ENCODE data around the gene VNN1. TPM values are rescaled to one million over a fixed set of nuclear protein-coding genes. Genes with fewer than 3 reads are reported as not detected.

The VNN1 gene
- total and polyA plus RNA-seq, 2 donors (not counting 3 experiments of a cell fraction or from before 2014, with no cell fraction given), result not detected

GRCh38 chr6:132686531-132686930, 27.3 kb downstream of the VNN1 start:
- dilution Hi-C loops (cut with MboI; ENCODE audit: extremely low pct_ligation_motif_present, low sequenced_read_pairs), result no loop called here
- Histone ChIP-seq H3K27me3 (ENCODE audit: control insufficient read depth in 2 of 2, insufficient read depth in 2 of 2, low read length in 2 of 2) (peaks cover 0 to 3% of the 10 kb centered on the region in 2 experiments), H3K27ac (ENCODE audit: insufficient read depth, low read depth, low read length) (no peak overlapping the region), H3K4me1 (ENCODE audit: control insufficient read depth, extremely low read depth, insufficient read depth, low read length) (no peaks in the 10 kb centered on the region), H3K9me1 (replicated peaks; ENCODE audit: control insufficient read depth, extremely low read depth, insufficient read depth, low read length) (no peaks in the 10 kb centered on the region), H3K79me2 (ENCODE audit: control insufficient read depth, insufficient read depth, low read length) (no peaks in the 10 kb centered on the region), H3K9me3 (replicated peaks; ENCODE audit: control insufficient read depth, insufficient read depth, low read length) (no peaks in the 10 kb centered on the region), H3K36me3 (ENCODE audit: control insufficient read depth in 2 of 2, extremely low read depth in 1 of 2, insufficient read depth in 2 of 2, low read length in 2 of 2) (no peaks in the 10 kb centered on the region), H3K4me3 (replicated peaks in 1 of 3; ENCODE audit: insufficient read depth in 1 of 3, low read depth in 1 of 3, low read length in 3 of 3) (no peak overlapping the region), H3K4me2 (ENCODE audit: insufficient read depth, low read length) (no peak overlapping the region), H4K20me1 (replicated peaks; ENCODE audit: control insufficient read depth, extremely low read depth, insufficient read depth, low read length) (no peaks in the 10 kb centered on the region), H2AFZ (ENCODE audit: low read depth, low read length) (no peak overlapping the region), H3K9ac (replicated peaks; ENCODE audit: extremely low read depth, insufficient read depth, low read length) (no peak overlapping the region)
- intact Hi-C loops (cut with micrococcal nuclease), result no loop called here
- DNase-seq (ENCODE audit: low read depth, low spot score), result no peak
- no peak for FAIRE-seq
- no peak for TF ChIP-seq MYC (IDR thresholded peaks at IDR 0.05; ENCODE audit: low read depth, low read length)
- TF ChIP-seq JUN (IDR thresholded peaks at IDR 0.05; ENCODE audit: borderline replicate concordance, insufficient read depth, insufficient read length, low read depth), result no peak
- TF ChIP-seq GATA2 (IDR thresholded peaks at IDR 0.05; ENCODE audit: insufficient read depth, insufficient read length, low read depth, low read length), result no peak
- no peak for TF ChIP-seq FOS (IDR thresholded peaks at IDR 0.05; ENCODE audit: borderline replicate concordance, insufficient read depth, low read length)
- no peak for TF ChIP-seq MAX (IDR thresholded peaks at IDR 0.05; ENCODE audit: insufficient read depth, insufficient read length)
- TF ChIP-seq CTCF (IDR thresholded peaks at IDR 0.05; ENCODE audit: extremely low read depth in 1 of 2, insufficient read depth in 1 of 2, low read depth in 1 of 2, low read length in 2 of 2), result no peak
- no peak for TF ChIP-seq POLR2AphosphoS5 (IDR thresholded peaks at IDR 0.05; ENCODE audit: insufficient read depth, low read depth, low read length)
- no peak for TF ChIP-seq POLR2A (IDR thresholded peaks at IDR 0.05; ENCODE audit: low read depth, low read length)
- TF ChIP-seq EZH2 (IDR thresholded peaks at IDR 0.05; ENCODE audit: borderline replicate concordance, low read depth, low read length, severe bottlenecking), result no peak
- CTCF ChIA-PET, result no interaction called here
- BruUV-seq (replicated peaks), result no TSS peak
- POLR2A ChIA-PET, result no interaction called here

Measured in endothelial cell of umbilical vein (primary cell).